HG02763 (cell line): ENCODE data around the gene TFDP2.
A peak's percentile ranks its signal among the peaks of the same experiment; 100 is the strongest.
"Not testable (repeated sequence)": the region's sequence is repeated elsewhere in the genome, so short reads cannot be mapped to it uniquely, and the experiment has no call there.

Source experiments
- ATAC-seq: cut with Tn5 transposase; IDR thresholded peaks from one replicate; pipeline ENCODE4 v1.9.1; 2021; ENCODE audit warnings: mild to moderate bottlenecking, moderate library complexity; ENCODE audit not compliant: unreplicated experiment

TFDP2 gene

DNA sequence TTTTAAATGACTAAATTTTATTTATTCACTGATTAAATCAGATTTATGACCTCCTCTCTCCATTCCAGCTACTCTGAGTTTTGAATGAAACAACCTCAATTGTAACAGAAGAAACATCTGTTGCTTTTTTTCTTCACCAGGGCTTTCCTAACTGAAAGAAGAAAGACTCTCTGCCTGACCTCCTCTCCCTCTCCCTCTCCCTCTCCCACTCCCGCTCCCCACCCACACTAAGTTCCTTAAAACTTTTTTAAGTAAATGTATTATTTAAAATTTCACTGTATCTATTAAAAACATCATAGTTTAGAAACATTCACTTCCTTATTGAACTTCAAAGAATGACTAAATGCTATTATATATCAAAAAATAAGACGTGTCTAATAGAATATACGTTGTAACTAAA lies 122.0 kb downstream of the TFDP2 start:
- no peak for ATAC-seq

- no peak for ATAC-seq
These were observed 123.0 kb downstream of the TFDP2 start for GRCh38 chr3:142026333-142026732.

DNA sequence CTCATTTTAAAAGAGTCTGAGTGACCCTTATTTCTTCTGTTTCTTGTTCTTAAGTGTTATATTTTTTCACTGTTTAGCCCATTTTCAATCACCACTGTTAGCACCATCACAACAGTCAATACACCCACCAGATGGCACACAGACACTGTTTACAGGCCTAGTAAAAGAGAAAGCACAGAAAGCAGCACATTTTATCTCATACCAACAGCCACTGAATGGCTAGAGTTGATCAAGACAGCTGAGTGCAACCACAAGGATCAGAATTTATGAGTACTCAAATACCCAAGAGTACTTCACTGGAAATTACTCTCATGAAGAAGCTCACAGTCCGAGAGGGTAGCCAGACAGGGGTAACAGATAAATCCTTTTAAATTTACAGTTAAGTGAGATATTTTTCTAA lies 127.0 kb downstream of the TFDP2 start:
- peak; percentile 66 for ATAC-seq

DNA sequence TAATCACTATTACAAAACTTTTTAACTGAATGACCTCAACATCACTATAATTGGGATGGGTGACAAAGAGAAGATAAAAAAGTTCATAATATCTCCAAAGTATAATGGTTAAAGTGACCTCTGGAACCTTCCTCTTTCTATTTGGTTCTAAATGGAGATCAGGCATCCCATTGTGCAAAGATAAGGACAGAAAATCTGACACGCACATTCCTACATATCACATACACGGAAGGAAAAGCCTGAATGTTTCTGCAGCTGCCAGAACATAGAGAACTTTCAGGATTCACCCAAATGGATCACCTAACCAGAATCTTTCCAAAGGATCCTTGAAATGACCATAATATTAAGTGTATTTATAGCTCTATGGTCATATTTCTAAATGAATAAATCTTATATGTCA lies 128.2 kb downstream of the TFDP2 start:
- ATAC-seq, result no peak

GRCh38 chr3:142019794-142020320 lies 129.5 kb downstream of the TFDP2 start:
- ATAC-seq, result peak; percentile 63

DNA sequence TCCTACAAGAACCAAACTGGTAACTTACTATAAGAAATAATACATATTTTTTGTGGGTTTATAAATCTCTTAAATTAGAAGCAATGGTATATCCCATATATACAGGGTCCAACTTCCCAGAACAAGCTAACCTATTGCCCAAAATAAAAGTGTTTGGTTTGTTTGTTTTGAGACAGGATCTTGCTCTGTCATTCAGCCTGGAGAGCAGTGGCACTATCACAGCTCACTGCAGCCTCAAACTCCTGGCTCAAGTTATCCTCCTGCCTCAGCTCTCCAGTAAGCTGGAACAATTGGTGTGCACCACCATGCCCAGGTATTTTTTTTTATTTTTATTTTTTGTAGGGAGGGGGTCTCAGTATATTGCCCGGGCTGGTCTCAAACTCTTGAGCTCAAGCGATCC lies 135.4 kb downstream of the TFDP2 start:
- no peak for ATAC-seq

DNA sequence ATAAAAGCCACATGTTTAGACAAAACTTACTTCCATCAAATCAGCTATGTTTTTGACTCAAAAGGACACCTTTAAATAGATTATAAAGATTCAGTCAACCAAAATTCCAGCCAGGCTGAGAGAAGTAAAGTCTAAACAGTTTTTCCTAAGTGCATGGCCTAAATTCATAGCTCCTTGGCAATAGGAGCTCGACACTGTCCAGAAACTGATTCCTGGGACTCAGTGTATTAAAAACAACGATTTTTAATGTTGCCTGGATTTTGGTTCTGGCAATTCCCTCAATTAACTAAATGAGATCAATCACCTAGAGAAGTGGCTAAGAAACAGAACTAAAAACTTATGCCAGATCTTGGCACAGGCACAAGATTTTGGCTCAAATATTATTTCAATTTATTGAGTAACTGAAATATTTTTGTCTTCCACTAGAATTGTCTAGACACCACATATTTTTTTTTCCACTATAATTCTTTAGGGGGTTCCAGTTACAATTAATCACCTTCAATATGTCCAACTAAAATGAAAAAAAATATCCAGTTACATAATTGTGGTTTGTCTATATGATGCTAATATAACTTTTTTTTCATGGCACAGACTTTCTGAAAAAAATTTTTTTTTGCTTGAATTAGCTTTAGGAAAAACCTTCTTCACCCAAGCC lies 135.9 kb downstream of the TFDP2 start:
- ATAC-seq, result no peak

DNA sequence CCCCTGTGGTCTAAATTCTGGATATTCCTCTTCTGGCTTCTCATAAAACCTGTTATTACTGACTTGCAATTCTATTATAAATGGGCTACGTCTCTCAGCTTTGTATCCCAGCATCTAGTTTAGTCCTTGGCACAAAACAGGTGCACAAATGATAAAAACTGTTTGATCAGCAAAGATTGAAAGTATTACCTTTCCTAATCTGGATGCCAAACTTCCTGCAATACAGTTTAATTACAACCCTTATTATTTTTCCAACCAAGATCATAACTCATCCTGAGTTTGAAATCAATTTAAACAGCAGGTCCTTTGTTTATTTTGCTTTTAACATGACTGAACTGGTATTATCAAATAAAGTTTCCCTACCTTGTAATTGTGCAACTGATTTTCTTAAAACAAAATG lies 140.3 kb downstream of the TFDP2 start:
- no peak for ATAC-seq

DNA sequence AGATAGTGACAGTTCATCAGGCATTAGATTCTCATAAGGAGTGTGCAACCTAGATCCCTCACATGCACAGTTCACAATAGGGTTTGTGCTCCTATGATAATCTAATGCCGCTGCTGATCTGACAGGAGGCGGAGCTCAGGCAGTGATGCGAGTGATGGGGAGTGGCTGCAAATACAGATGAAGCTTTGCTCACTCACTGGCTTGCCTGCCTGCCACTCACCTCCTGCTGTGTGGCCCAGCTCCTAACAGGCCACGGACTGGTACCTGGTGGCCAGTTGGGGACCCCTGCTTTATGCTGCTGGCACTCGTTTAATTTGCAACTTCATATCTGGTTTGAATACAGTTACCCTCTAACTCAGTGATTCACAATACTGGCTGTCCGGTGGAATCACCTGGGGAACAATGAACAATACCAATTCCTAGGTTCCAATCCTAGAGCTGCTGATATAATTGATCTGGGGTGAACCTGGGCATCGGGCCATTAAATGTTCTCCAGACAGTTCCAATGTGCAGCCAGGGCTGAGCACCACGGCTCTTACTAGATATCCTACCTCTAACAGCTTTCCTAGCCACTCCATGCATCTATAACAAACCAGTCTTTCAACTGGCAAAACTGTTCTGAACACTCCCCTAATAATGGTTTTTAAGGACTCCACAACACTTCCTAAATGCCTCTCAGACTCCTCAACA lies 141.5 kb downstream of the TFDP2 start:
- no peak for ATAC-seq

DNA sequence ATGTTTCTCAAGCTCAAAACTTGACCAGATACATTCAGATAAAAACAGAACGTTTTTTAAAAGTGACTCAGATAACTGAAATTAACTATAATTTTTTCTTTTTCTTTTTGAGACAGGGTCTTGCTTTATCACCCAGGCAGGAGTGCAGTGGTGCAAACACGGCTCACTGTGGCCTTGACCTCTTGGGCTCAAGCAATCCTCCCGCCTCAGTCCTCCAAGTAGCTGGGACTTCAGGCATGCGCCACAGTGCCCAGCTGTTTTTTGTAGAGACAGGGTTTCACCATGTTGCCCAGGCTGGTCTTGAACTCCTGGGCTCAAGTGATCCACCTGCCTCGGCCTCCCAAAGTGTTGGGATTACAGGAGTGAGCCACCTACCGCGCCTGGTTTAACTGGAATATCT lies 144.4 kb downstream of the TFDP2 start:
- not testable (repeated sequence) for ATAC-seq

GRCh38 chr3:142004025-142004424 lies 145.3 kb downstream of the TFDP2 start:
- no peak for ATAC-seq

GRCh38 chr3:142003291-142003690 lies 146.1 kb downstream of the TFDP2 start:
- ATAC-seq, result no peak

DNA sequence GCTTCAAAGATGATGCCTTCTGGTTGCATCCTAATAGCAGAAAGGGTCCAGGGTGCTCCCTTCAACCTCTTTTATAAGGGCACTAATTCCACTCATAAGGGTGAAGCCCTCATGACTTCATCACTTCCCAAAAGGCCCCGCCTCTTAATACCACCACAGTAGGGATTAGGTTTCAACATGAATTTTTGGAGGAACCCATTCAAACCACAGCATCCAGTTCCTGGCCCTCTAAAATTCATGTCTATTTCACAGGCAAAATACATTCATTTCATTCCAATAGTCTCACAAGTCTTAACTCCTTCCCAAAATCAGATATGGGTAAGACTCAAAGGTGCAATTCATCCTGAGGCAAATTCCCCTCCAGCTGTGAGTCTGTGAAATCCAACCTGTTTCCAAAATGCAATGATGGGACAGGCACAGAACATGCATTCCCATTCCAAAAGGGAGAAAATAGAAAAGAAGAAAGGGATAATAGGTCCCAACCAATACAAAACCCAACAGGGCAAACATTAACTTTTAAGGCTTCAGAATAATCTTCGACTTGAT lies 148.9 kb downstream of the TFDP2 start:
- ATAC-seq, result no peak

DNA sequence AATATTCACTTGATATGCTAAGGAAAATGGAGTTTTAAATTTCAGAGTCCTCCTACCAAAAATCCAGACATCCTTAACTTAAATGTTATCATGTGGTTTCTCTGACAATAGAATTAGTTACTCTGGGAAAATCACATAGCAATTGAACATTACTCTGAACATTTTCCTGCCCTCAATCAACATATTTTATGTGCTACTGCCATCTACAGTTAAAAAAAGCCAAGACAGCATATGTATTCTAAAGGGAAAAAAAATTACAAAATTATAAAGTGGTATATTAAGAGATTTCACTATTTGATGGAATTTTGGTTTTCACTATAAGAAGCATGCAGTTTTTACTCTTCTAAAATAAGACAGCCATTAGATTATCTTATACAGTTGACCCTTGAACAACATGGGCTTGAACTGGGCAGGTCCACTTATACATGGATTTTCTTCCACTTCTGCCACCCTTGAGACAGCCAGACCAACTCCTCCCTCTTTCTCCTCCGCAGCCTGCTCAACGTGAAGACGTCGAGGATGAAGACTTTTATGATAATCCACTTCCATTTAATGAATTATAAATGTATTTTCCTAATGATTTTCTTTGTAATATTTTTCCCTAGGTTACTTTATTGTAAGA lies 150.6 kb downstream of the TFDP2 start:
- no peak for ATAC-seq

GRCh38 chr3:141996437-141996836 lies 152.9 kb downstream of the TFDP2 start:
- no peak for ATAC-seq

DNA sequence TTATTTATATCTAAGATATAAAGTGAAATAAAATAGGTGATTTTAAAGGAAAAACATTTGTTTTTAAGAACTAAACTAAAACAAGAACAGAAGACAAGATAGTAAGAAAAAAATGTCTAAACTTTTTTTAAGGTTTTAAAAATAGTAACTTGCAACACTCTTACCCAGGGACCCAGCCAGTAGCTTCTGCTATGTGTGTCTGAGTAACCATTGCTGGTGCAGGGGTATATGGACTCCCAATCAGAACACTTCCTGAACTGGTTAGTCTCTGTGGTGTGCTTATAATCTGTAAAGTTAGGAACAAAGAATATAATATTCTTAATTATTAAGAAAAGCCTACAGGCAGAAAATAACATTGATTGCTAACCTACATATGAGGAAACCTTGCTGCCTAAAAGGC lies 154.5 kb downstream of the TFDP2 start:
- ATAC-seq, result no peak

DNA sequence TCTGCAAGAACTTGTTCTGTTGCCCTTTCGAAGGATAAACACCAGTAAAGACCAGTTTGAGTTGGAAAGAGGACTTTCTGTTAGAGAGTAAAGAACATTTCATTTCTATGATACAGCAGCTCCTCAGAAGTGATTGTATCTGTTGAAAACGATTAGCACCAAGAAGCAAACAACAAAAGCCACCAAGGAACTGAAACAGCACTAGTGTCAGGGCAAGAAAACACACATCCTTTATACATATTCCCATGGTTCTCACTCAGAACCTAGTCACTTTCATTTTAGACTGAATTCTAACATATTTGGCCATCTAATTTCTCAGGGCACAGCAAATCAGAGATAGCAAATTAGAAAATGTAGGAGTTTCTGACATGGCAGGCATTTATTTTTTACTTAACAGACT lies 156.8 kb downstream of the TFDP2 start:
- ATAC-seq, result no peak

- no peak for ATAC-seq
These were observed 162.7 kb downstream of the TFDP2 start for GRCh38 chr3:141986548-141987107.

GRCh38 chr3:141981084-141981483 lies 168.3 kb downstream of the TFDP2 start:
- no peak for ATAC-seq

GRCh38 chr3:141979050-141979671 lies 170.2 kb downstream of the TFDP2 start:
- no peak for ATAC-seq

DNA sequence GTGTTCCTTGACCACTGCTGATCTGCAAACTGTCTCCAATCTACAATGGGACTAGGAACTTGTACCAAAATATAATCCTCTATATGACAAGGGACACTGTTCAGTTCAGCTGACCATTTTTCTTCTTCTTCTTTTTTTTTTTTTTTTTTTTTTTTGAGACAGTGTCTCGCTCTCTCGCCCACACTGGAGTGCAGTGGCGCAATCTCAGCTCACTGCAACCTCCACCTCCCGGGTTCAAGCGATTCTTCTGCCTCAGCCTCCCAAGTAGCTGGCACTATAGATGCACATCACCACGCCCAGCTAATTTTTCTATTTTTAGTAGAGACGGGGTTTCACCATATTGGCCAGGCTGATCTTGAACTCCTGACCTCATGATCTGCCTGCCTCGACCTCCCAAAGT lies 174.6 kb downstream of the TFDP2 start:
- ATAC-seq, result not testable (repeated sequence)
